ENCODE results near the gene DOK5.

DNA sequence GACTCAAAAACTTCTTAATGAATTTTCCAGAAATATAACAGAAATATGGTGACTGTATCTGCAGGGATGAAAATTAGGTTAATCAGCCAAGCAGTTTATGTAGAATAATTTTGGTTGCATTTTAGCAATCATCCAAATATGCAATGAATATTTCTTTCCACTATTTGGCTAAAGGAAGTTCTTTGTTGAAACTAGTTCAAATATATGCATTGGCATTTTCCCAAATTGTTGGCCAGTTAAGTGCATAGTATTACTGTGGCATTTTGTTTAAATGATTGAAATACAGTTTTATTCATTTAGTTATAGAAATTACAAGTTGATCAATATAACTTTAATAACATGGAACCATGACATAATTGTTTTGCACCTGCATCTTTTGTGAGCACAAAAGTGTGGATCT is 115.5 kb downstream of the DOK5 start:
- no peak for TF ChIP-seq MEIS2 (IDR thresholded peaks at IDR 0.05; ENCODE audit: partially characterized antibody)
- TF ChIP-seq HNRNPH1 (optimal IDR thresholded peaks at IDR 0.05; ENCODE audit: low read depth, low read length) = no peak
- TF ChIP-seq, protein P1, sequence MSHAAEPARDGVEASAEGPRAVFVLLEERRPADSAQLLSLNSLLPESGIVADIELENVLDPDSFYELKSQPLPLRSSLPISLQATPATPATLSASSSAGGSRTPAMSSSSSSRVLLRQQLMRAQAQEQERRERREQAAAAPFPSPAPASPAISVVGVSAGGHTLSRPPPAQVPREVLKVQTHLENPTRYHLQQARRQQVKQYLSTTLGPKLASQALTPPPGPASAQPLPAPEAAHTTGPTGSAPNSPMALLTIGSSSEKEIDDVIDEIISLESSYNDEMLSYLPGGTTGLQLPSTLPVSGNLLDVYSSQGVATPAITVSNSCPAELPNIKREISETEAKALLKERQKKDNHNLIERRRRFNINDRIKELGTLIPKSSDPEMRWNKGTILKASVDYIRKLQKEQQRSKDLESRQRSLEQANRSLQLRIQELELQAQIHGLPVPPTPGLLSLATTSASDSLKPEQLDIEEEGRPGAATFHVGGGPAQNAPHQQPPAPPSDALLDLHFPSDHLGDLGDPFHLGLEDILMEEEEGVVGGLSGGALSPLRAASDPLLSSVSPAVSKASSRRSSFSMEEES (CRISPR knock-in tag; IDR thresholded peaks at IDR 0.05) = no peak
- no peak for TF ChIP-seq NCOR1 (IDR thresholded peaks at IDR 0.05)
- no peak for TF ChIP-seq CEBPB (tag; IDR thresholded peaks at IDR 0.05)
- no peak for TF ChIP-seq NFRKB (IDR thresholded peaks at IDR 0.05; ENCODE audit: low read depth)
- no peak for TF ChIP-seq SMARCA4 (IDR thresholded peaks at IDR 0.05)
- TF ChIP-seq, protein P2, sequence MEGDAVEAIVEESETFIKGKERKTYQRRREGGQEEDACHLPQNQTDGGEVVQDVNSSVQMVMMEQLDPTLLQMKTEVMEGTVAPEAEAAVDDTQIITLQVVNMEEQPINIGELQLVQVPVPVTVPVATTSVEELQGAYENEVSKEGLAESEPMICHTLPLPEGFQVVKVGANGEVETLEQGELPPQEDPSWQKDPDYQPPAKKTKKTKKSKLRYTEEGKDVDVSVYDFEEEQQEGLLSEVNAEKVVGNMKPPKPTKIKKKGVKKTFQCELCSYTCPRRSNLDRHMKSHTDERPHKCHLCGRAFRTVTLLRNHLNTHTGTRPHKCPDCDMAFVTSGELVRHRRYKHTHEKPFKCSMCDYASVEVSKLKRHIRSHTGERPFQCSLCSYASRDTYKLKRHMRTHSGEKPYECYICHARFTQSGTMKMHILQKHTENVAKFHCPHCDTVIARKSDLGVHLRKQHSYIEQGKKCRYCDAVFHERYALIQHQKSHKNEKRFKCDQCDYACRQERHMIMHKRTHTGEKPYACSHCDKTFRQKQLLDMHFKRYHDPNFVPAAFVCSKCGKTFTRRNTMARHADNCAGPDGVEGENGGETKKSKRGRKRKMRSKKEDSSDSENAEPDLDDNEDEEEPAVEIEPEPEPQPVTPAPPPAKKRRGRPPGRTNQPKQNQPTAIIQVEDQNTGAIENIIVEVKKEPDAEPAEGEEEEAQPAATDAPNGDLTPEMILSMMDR (IDR thresholded peaks at IDR 0.05 in 2 of 3, conservative IDR thresholded peaks at IDR 0.05 in 1 of 3; ENCODE audit: insufficient read depth in 2 of 3, low read depth in 1 of 3, low read length in 3 of 3) = no peak
- TF ChIP-seq MYC (IDR thresholded peaks at IDR 0.05; ENCODE audit: low read depth, low read length) = no peak
- TF ChIP-seq MYC (CRISPR knock-in tag; IDR thresholded peaks at IDR 0.05; ENCODE audit: borderline replicate concordance, low read depth) = no peak
- no peak for TF ChIP-seq ELK1 (CRISPR knock-in tag; IDR thresholded peaks at IDR 0.05)
- no peak for TF ChIP-seq ZNF274 (IDR thresholded peaks at IDR 0.05; ENCODE audit: borderline replicate concordance, low read depth, low read length)

Measured in K562 (cell line).